ENCODE results near the gene TRIM65. TPM values are rescaled to one million over a fixed set of nuclear protein-coding genes. Genes with fewer than 3 reads are reported as not detected.

The TRIM65 gene
- total RNA-seq, 4 donors from 2014 or later: 13.3 to 36.4 (median 27.4) TPM

- no peak for DNase-seq (ENCODE audit: extremely low spot score)
- intact Hi-C loops (cut with DNase I): no loop called here
- no peaks in the 10 kb centered on the region for H3K27me3 ChIP-seq
- peaks cover 33 to 57% (median 56%) of the 10 kb centered on the region in 4 donors for H3K36me3 ChIP-seq
- 88% methylated on average over 6 of the region's 6 CpGs for WGBS
- H3K4me1 ChIP-seq: peaks cover 12 to 35% (median 29%) of the 10 kb centered on the region in 4 donors
- H3K27ac ChIP-seq (replicated peaks in 1 of 4): no peak overlapping the region
- H3K4me3 ChIP-seq: no peak overlapping the region
- TF ChIP-seq POLR2A (IDR thresholded peaks at IDR 0.05; ENCODE audit: low read depth) (no peak), EP300 (IDR thresholded peaks at IDR 0.05) (no peak), POLR2AphosphoS5 (IDR thresholded peaks at IDR 0.05) (no peak), CTCF (IDR thresholded peaks at IDR 0.05) (no peak)
- H3K9me3 ChIP-seq: no peaks in the 10 kb centered on the region
Measured at GRCh38 chr17:75902406-75902805, 5.7 kb upstream of the TRIM65 start.

- no peaks in the 10 kb centered on the region for H3K27me3 ChIP-seq
- WGBS: 74% methylated on average over 4 of the region's 18 CpGs
- no peak overlapping the region for H3K27ac ChIP-seq (replicated peaks in 1 of 4)
- intact Hi-C loops (cut with DNase I): no loop called here
- H3K4me3 ChIP-seq: no peak overlapping the region
- H3K4me1 ChIP-seq: peaks cover 17 to 41% (median 36%) of the 10 kb centered on the region in 4 donors
- peaks cover 33 to 57% (median 56%) of the 10 kb centered on the region in 4 donors for H3K36me3 ChIP-seq
- no peak for TF ChIP-seq POLR2AphosphoS5 (IDR thresholded peaks at IDR 0.05)
- no peak for TF ChIP-seq CTCF (IDR thresholded peaks at IDR 0.05)
- TF ChIP-seq POLR2A (IDR thresholded peaks at IDR 0.05; ENCODE audit: low read depth): no peak
- no peak for TF ChIP-seq EP300 (IDR thresholded peaks at IDR 0.05)
- no peaks in the 10 kb centered on the region for H3K9me3 ChIP-seq
- DNase-seq (ENCODE audit: extremely low spot score): no peak
Measured at GRCh38 chr17:75901727-75902126, 5.0 kb upstream of the TRIM65 start.

GRCh38 chr17:75900691-75901533, 4.2 kb upstream of the TRIM65 start:
- intact Hi-C loops (cut with DNase I): no loop called here
- Histone ChIP-seq H3K36me3 (peaks cover 33 to 57% (median 56%) of the 10 kb centered on the region in 4 donors), H3K27ac (replicated peaks in 1 of 4) (no peak overlapping the region), H3K4me3 (no peak overlapping the region), H3K27me3 (no peaks in the 10 kb centered on the region), H3K9me3 (no peaks in the 10 kb centered on the region), H3K4me1 (peaks cover 18 to 42% (median 37%) of the 10 kb centered on the region in 4 donors)
- DNase-seq (ENCODE audit: extremely low spot score): no peak
- WGBS: 81% methylated on average over 9 of the region's 13 CpGs
- no peak for TF ChIP-seq POLR2AphosphoS5 (IDR thresholded peaks at IDR 0.05)
- no peak for TF ChIP-seq EP300 (IDR thresholded peaks at IDR 0.05)
- no peak for TF ChIP-seq CTCF (IDR thresholded peaks at IDR 0.05)
- TF ChIP-seq POLR2A (IDR thresholded peaks at IDR 0.05; ENCODE audit: low read depth): no peak

GRCh38 chr17:75899767-75900468, 3.2 kb upstream of the TRIM65 start:
- intact Hi-C loops (cut with DNase I): no loop called here
- no peaks in the 10 kb centered on the region for H3K27me3 ChIP-seq
- no peaks in the 10 kb centered on the region for H3K9me3 ChIP-seq
- no peak overlapping the region for H3K4me3 ChIP-seq
- no peak overlapping the region for H3K27ac ChIP-seq (replicated peaks in 1 of 4)
- peaks cover 23 to 44% (median 39%) of the 10 kb centered on the region in 4 donors for H3K4me1 ChIP-seq
- peaks cover 33 to 57% (median 56%) of the 10 kb centered on the region in 4 donors for H3K36me3 ChIP-seq
- no peak for DNase-seq (ENCODE audit: extremely low spot score)
- TF ChIP-seq POLR2A (IDR thresholded peaks at IDR 0.05; ENCODE audit: low read depth) (peak; percentile 6), EP300 (IDR thresholded peaks at IDR 0.05) (no peak), CTCF (IDR thresholded peaks at IDR 0.05) (no peak)
- WGBS: 82% methylated on average over 14 of the region's 23 CpGs

Measured in esophagus muscularis mucosa (tissue), 4 donors.